OCI-LY1 (cell line): ENCODE data around the gene MYO18B.

Source experiments
- EZH2 ChIP-seq: fragments of 200-600 bp; sonication (generic), shearing (Covaris generic); IDR thresholded peaks from 2 replicates; pipeline ENCODE4 v1.8.0; 2017; ENCODE audit warnings: borderline replicate concordance, mixed run types, mild to moderate bottlenecking, antibody characterized with exemption, low read length, moderate library complexity, mixed read lengths
- TF ChIP-seq, protein P1 (sequence below): fragments of 200-600 bp; sonication (generic), shearing (Covaris generic); IDR thresholded peaks from 2 replicates; pipeline ENCODE4 v1.5.1; 2017; ENCODE audit warnings: mild to moderate bottlenecking, antibody characterized with exemption, low read length, moderate library complexity, mixed read lengths

DNA sequence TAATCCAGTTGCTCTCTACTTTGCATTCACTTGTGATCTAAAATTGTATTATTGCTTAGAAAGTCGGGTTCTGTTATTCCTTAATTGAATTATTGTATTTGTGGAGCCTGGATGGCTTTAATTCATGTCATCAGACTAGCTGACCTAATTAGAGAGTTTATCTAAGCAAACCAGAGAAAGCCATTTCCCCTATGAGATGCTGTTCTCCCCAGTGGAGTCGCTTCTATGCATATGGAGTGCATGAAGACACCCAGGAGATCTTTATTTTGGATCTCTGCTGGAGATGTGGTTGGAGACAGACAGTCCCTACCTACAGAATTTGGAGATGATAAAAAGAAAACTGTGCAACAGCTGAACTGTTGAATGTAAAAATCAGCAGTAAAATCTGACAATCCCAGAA is 45.2 kb upstream of the MYO18B start:
- TF ChIP-seq, protein P1, sequence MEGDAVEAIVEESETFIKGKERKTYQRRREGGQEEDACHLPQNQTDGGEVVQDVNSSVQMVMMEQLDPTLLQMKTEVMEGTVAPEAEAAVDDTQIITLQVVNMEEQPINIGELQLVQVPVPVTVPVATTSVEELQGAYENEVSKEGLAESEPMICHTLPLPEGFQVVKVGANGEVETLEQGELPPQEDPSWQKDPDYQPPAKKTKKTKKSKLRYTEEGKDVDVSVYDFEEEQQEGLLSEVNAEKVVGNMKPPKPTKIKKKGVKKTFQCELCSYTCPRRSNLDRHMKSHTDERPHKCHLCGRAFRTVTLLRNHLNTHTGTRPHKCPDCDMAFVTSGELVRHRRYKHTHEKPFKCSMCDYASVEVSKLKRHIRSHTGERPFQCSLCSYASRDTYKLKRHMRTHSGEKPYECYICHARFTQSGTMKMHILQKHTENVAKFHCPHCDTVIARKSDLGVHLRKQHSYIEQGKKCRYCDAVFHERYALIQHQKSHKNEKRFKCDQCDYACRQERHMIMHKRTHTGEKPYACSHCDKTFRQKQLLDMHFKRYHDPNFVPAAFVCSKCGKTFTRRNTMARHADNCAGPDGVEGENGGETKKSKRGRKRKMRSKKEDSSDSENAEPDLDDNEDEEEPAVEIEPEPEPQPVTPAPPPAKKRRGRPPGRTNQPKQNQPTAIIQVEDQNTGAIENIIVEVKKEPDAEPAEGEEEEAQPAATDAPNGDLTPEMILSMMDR: no peak
- no peak for TF ChIP-seq EZH2
